Endothelial cell of coronary artery (primary cell): Measurements from ENCODE around the gene C1orf52. TPM values are rescaled to one million over a fixed set of nuclear protein-coding genes. Genes with fewer than 3 reads are reported as not detected.

ENCODE experiments used
- total RNA-seq: library from RNA; depleted of rRNA; stranded (reverse); fragments of >200 nt; gene quantifications from 2 replicates; pipeline ENCODE4 v1.2.3, GENCODE V29; 2014

C1orf52 gene
- 11.2 and 15.2 TPM in 2 replicates for total RNA-seq

GRCh38 chr1:85259118-85259911 lies at the start of gene C1orf52:
C1orf52 (minus strand) TSS chr1:85259662; CDS start chr1:85259633, 29 bp downstream.

GRCh38 chr1:85276215-85276977 lies 16.9 kb upstream of the C1orf52 start, which contains the start of gene BCL10:
BCL10 (minus strand) TSS chr1:85276632; CDS start chr1:85276352, 280 bp downstream.

GRCh38 chr1:85200463-85201339 lies 58.8 kb downstream of the C1orf52 start, which contains the start of gene SYDE2:
SYDE2 (minus strand) TSS chr1:85201016; CDS start chr1:85200996, 20 bp downstream.

Other genes starting within 250 kb of the C1orf52 start
- gene MCOLN3, start 211.2 kb downstream of the C1orf52 start, total RNA-seq, result not detected in 2 replicates
- 2.4 TPM in 2 replicates for gene SYDE2, start 58.6 kb downstream of the C1orf52 start, total RNA-seq
- gene BCL10, start 17.0 kb upstream of the C1orf52 start, total RNA-seq, result 28.7 and 53.1 TPM in 2 replicates
- 34.7 and 53.8 TPM in 2 replicates for gene DDAH1, start 205.5 kb upstream of the C1orf52 start, total RNA-seq